H1 (cell line): ENCODE data around the gene PAK6. TPM values are rescaled to one million over a fixed set of nuclear protein-coding genes. Genes with fewer than 3 reads are reported as not detected.

Experiments used
- BCL11A ChIP-seq, 2 experiments: IDR thresholded peaks; one replicate each; pipeline ENCODE4 v1.6.1; 2011; ENCODE audit warnings: low read depth in 2 of 2, low read length in 2 of 2, mild to moderate bottlenecking in 2 of 2
- E2F6 ChIP-seq: IDR thresholded peaks from 2 replicates; pipeline ENCODE4 v1.6.1; 2012; ENCODE audit warnings: inconsistent platforms
- HDAC6 ChIP-seq: IDR thresholded peaks from one replicate; pipeline ENCODE4 v1.7.1; 2012; ENCODE audit warnings: low read depth, mild to moderate bottlenecking, inconsistent platforms, low read length, moderate library complexity
- JUN ChIP-seq: IDR thresholded peaks from 2 replicates; pipeline ENCODE4 v1.6.1; 2011; ENCODE audit warnings: low read depth, mild to moderate bottlenecking, improper control_type of control experiment, low read length
- KDM1A ChIP-seq: fragments of 200-600, 300-600 bp; sonication (generic); IDR thresholded peaks from 2 replicates; pipeline ENCODE4 v1.7.1; 2016; ENCODE audit warnings: mild to moderate bottlenecking, low read length, borderline replicate concordance
- KDM5A ChIP-seq: fragments of 200-600 bp; IDR thresholded peaks from 2 replicates; pipeline ENCODE4 v1.7.1; 2012; ENCODE audit warnings: mild to moderate bottlenecking, low read length, inconsistent platforms, mixed read lengths
- RBBP5 ChIP-seq: IDR thresholded peaks from 2 replicates; pipeline ENCODE4 v1.7.1; 2012; ENCODE audit warnings: low read depth, mild to moderate bottlenecking, inconsistent platforms, low read length, moderate library complexity, borderline replicate concordance
- RFX5 ChIP-seq: IDR thresholded peaks from 2 replicates; pipeline ENCODE4 v1.6.1; 2011; ENCODE audit warnings: low read depth, low read length, improper control_type of control experiment, borderline replicate concordance
- RXRA ChIP-seq: IDR thresholded peaks from 2 replicates; pipeline ENCODE4 v1.6.1; 2011; ENCODE audit warnings: low read depth, mild to moderate bottlenecking, low read length, moderate library complexity; ENCODE audit not compliant: insufficient read depth
- polyA plus RNA-seq, 7 experiments: library from polyadenylated mRNA; depleted of rRNA in 3 of 7; stranded (reverse) in 5 of 7; unstranded in 2 of 7; fragments of >200 nt in 5 of 7; fragments of 200-250 nt in 2 of 7; gene quantifications; 1 replicate in 5 of 7; 2 replicates in 1 of 7; 4 replicates in 1 of 7; pipeline versions ENCODE4 v1.2.1 to v1.2.3, GENCODE V29; 2011 to 2013; ENCODE audit warnings: missing spikeins in 2 of 7, mixed read lengths in 2 of 7
- total RNA-seq: library from RNA; stranded (reverse); fragmentation: NEBNext Ultra II Directional; extraction: Animal tissue kit (Norgen Biotek cat#: 25700); gene quantifications from 2 replicates; pipeline ENCODE4 v1.2.1, GENCODE V29; 2021

Gene PAK6
- total and polyA plus RNA-seq, 2 of the 8 experiments (the other 6 are each of a cell fraction or from before 2014, with no cell fraction given): 6.9 to 9.4 TPM

GRCh38 chr15:40233727-40234577 is 4.9 kb upstream of the PAK6 start (continued):
- TF ChIP-seq RXRA: no peak
- TF ChIP-seq HDAC6: no peak
- TF ChIP-seq RBBP5: no peak
- TF ChIP-seq RFX5: no peak
- TF ChIP-seq BCL11A (IDR thresholded peaks at IDR 0.05; ENCODE audit: low read depth in 2 of 2, low read length in 2 of 2): no peak
- no peak for TF ChIP-seq KDM1A
- no peak for TF ChIP-seq JUN
- TF ChIP-seq KDM5A: no peak
- TF ChIP-seq E2F6: no peak
